AG04450 (cell line): ENCODE measurements around the gene SLC45A1. TPM values are rescaled to one million over a fixed set of nuclear protein-coding genes. Genes with fewer than 3 reads are reported as not detected.

ENCODE experiments used
- CTCF ChIA-PET: fragments of 300-600, 350-600 bp; formaldehyde crosslinking; extraction: SDS; loops from one replicate; lab custom pipeline; 2022; ENCODE audit warnings: antibody characterized with exemption, inconsistent platforms; lab: Charles Lee
- POLR2A ChIA-PET: fragments of 350-600 bp; formaldehyde crosslinking; extraction: SDS; loops from one replicate; lab custom pipeline; 2021; ENCODE audit warnings: antibody characterized with exemption, inconsistent platforms; lab: Yijun Ruan, JAX
- DNase-seq: peaks from one replicate; pipeline ENCODE4 v3.0.0-alpha.2; 2011; ENCODE audit warnings: low read depth, low spot score
- H3K27ac ChIP-seq: one replicate; pipeline ENCODE4 v1.5.1; 2012; ENCODE audit warnings: low read depth, low read length, control low read depth
- H3K27me3 ChIP-seq: one replicate; pipeline ENCODE4 v1.6.0; 2012; ENCODE audit warnings: low read length; ENCODE audit not compliant: control insufficient read depth, insufficient read depth
- H3K4me3 ChIP-seq: 2 replicates; pipeline ENCODE4 v1.5.1; 2011; ENCODE audit warnings: mild to moderate bottlenecking, low read depth, low read length, control low read depth
- H3K9me3 ChIP-seq: 2 replicates; pipeline ENCODE4 v1.5.1; 2012; ENCODE audit warnings: low read length; ENCODE audit not compliant: control insufficient read depth, insufficient read depth
- CTCF ChIP-seq: IDR thresholded peaks from 2 replicates; pipeline ENCODE4 v1.5.1; 2011; ENCODE audit warnings: low read depth, low read length, control low read depth, inconsistent platforms
- polyA plus RNA-seq: library from polyadenylated mRNA; depleted of rRNA; stranded (reverse); fragments of >200 nt; gene quantifications from 2 replicates; pipeline ENCODE4 v1.2.3, GENCODE V29; 2011

SLC45A1 gene
- polyA plus RNA-seq, 1 experiment, result 1.5 TPM

GRCh38 chr1:8307628-8308027 lies 10.3 kb upstream of the SLC45A1 start:
- ChIA-PET POLR2A (no interaction called here), CTCF (interaction anchor here (1.5 kb wide), 1 partner anchor 332 kb away, joined by 6 read pairs; no protein-coding TSS in a partner anchor)
- H3K27me3 ChIP-seq, result no peaks in the 10 kb centered on the region
- no peak overlapping the region for H3K4me3 ChIP-seq
- TF ChIP-seq CTCF, result no peak
- no peak for DNase-seq
- H3K27ac ChIP-seq, result no peak overlapping the region
- H3K9me3 ChIP-seq, result no peaks in the 10 kb centered on the region

GRCh38 chr1:8311068-8311718 lies 6.7 kb upstream of the SLC45A1 start:
- ChIA-PET CTCF (interaction anchor here (0.5 to 2.4 kb wide), 5 partner anchors 66 to 335 kb away, joined by 3 to 16 read pairs (median 4); no protein-coding TSS in a partner anchor), POLR2A (no interaction called here)
- no peak overlapping the region for H3K4me3 ChIP-seq

GRCh38 chr1:8312235-8313218 lies 5.4 kb upstream of the SLC45A1 start:
- Histone ChIP-seq H3K27ac (no peak overlapping the region), H3K4me3 (no peak overlapping the region), H3K27me3 (no peaks in the 10 kb centered on the region), H3K9me3 (no peaks in the 10 kb centered on the region)
- no peak for TF ChIP-seq CTCF
- DNase-seq, result no peak
- ChIA-PET CTCF (interaction anchor here (1.1 to 4.5 kb wide), 3 partner anchors 10 to 337 kb away, joined by 4 to 58 read pairs (median 13); no protein-coding TSS in a partner anchor), POLR2A (no interaction called here)

More at GRCh38 chr1:8311068-8311718, 6.7 kb upstream of the SLC45A1 start:
- no peaks in the 10 kb centered on the region for H3K9me3 ChIP-seq
- DNase-seq, result no peak
- no peak overlapping the region for H3K27ac ChIP-seq
- no peaks in the 10 kb centered on the region for H3K27me3 ChIP-seq
- TF ChIP-seq CTCF, result no peak

GRCh38 chr1:8313231-8313630 lies 4.7 kb upstream of the SLC45A1 start:
- H3K27me3 ChIP-seq, result no peaks in the 10 kb centered on the region
- TF ChIP-seq CTCF, result no peak
- DNase-seq, result no peak
- no peak overlapping the region for H3K27ac ChIP-seq
- H3K4me3 ChIP-seq, result no peak overlapping the region
- POLR2A ChIA-PET, result no interaction called here
- no peaks in the 10 kb centered on the region for H3K9me3 ChIP-seq
- CTCF ChIA-PET, result interaction anchor here (1.0 to 4.5 kb wide), 6 partner anchors 11 to 337 kb away, joined by 3 to 83 read pairs (median 50); no protein-coding TSS in a partner anchor
